ENCODE results near the gene MAD1L1.

- no peak for TF ChIP-seq POLR2A (IDR thresholded peaks at IDR 0.05)
- no peak for TF ChIP-seq CTCF (IDR thresholded peaks at IDR 0.05)
Measured at GRCh38 chr7:2018569-2019460, 213.9 kb downstream of the MAD1L1 start.
